Tibial artery (tissue), 4 donors: ENCODE measurements around the gene CERS6.

Source experiments
- DNase-seq, 2 donors: peaks; one replicate each; pipeline ENCODE4 v3.0.0-alpha.2; 2019
- H3K27ac ChIP-seq, 2 donors: fragments of 200-600 bp; sonication (generic) in 1 of 2; 1 replicate in 1 of 2; 2 replicates in 1 of 2; pipeline ENCODE4 v1.5.1; 2018 to 2019; ENCODE audit warnings: mild to moderate bottlenecking in 1 of 2
- H3K27me3 ChIP-seq, 2 donors: fragments of 200-600 bp; sonication (generic) in 1 of 2; one replicate each; pipeline versions ENCODE4 v1.5.1 to v1.6.0; 2016 to 2019
- H3K36me3 ChIP-seq, 3 donors: fragments of 200-600 bp; sonication (generic) in 2 of 3; one replicate each; pipeline ENCODE4 v1.5.1; 2016 to 2019; ENCODE audit warnings: mild to moderate bottlenecking in 2 of 3
- H3K4me1 ChIP-seq, 4 donors: fragments of 200-600 bp; sonication (generic) in 2 of 4; 1 replicate in 3 of 4; 2 replicates in 1 of 4; pipeline ENCODE4 v1.5.1; 2016 to 2019
- H3K4me3 ChIP-seq, 2 donors: fragments of 200-600 bp; sonication (generic) in 1 of 2; 1 replicate in 1 of 2; 2 replicates in 1 of 2; pipeline ENCODE4 v1.5.1; 2018 to 2019; ENCODE audit warnings: mild to moderate bottlenecking in 2 of 2
- H3K9me3 ChIP-seq, 3 donors: fragments of 200-600 bp; sonication (generic) in 1 of 3; one replicate each; pipeline ENCODE4 v1.5.1; 2016 to 2019
- CTCF ChIP-seq, 2 experiments: fragments of 200-600 bp in 1 of 2; fragments of 450-650 bp in 1 of 2; IDR thresholded peaks; one replicate each; pipeline ENCODE4 v1.5.1; 2017 to 2019; ENCODE audit warnings: antibody characterized with exemption in 2 of 2, mild to moderate bottlenecking in 1 of 2, moderate library complexity in 1 of 2
- intact Hi-C: fragments of 100-400 bp; cut with DNase I; formaldehyde crosslinking; loops from one replicate; pipeline ENCODE4 v1.15.0; 2023; ENCODE audit warnings: low total_unique reads

CERS6 gene

GRCh38 chr2:168626096-168626495 lies 170.0 kb downstream of the CERS6 start:
- intact Hi-C loops = no loop called here
- TF ChIP-seq CTCF (IDR thresholded peaks at IDR 0.05) = no peak

GRCh38 chr2:168626647-168627046 lies 170.6 kb downstream of the CERS6 start:
- Histone ChIP-seq H3K27ac (peak overlapping the region; percentile 26 to 54), H3K4me3 (no peak overlapping the region), H3K36me3 (no peaks in the 10 kb centered on the region), H3K27me3 (no peaks in the 10 kb centered on the region), H3K4me1 (peaks cover 0 to 20% (median 2%) of the 10 kb centered on the region in 4 donors), H3K9me3 (no peaks in the 10 kb centered on the region)
- no peak for DNase-seq
- no peak for TF ChIP-seq CTCF (IDR thresholded peaks at IDR 0.05)
- intact Hi-C loops = no loop called here

More at GRCh38 chr2:168626096-168626495, 170.0 kb downstream of the CERS6 start:
- Histone ChIP-seq H3K36me3 (no peaks in the 10 kb centered on the region), H3K4me1 (peaks cover 0 to 20% (median 2%) of the 10 kb centered on the region in 4 donors), H3K27me3 (no peaks in the 10 kb centered on the region), H3K9me3 (no peaks in the 10 kb centered on the region), H3K27ac (peak overlapping the region; percentile 26 to 54), H3K4me3 (no peak overlapping the region)
- DNase-seq = peak in 1 of 2 donors; percentile 27

- peaks cover 0 to 56% (median 22%) of the 10 kb centered on the region in 4 donors for H3K4me1 ChIP-seq
- peak overlapping the region in 1 of 2 donors; percentile 6 for H3K4me3 ChIP-seq
- no peaks in the 10 kb centered on the region for H3K36me3 ChIP-seq
- peak overlapping the region; percentile 61 to 76 for H3K27ac ChIP-seq
- H3K9me3 ChIP-seq = no peaks in the 10 kb centered on the region
- no peak for DNase-seq
- intact Hi-C loops = no loop called here
- no peaks in the 10 kb centered on the region for H3K27me3 ChIP-seq
- TF ChIP-seq CTCF (IDR thresholded peaks at IDR 0.05) = no peak
These were observed 176.6 kb downstream of the CERS6 start for GRCh38 chr2:168632709-168633121.

GRCh38 chr2:168633200-168633599 lies 177.1 kb downstream of the CERS6 start:
- TF ChIP-seq CTCF (IDR thresholded peaks at IDR 0.05) = no peak
- Histone ChIP-seq H3K27me3 (no peaks in the 10 kb centered on the region), H3K4me3 (no peak overlapping the region), H3K4me1 (peaks cover 0 to 52% (median 22%) of the 10 kb centered on the region in 4 donors), H3K36me3 (no peaks in the 10 kb centered on the region), H3K27ac (peak overlapping the region; percentile 61 to 76), H3K9me3 (no peaks in the 10 kb centered on the region)
- DNase-seq = no peak
- intact Hi-C loops = no loop called here

GRCh38 chr2:168633895-168634294 lies 177.8 kb downstream of the CERS6 start:
- intact Hi-C loops = no loop called here
- H3K4me1 ChIP-seq = peaks cover 0 to 54% (median 22%) of the 10 kb centered on the region in 4 donors
- TF ChIP-seq CTCF (IDR thresholded peaks at IDR 0.05) = no peak

More at GRCh38 chr2:168633895-168634294, 177.8 kb downstream of the CERS6 start:
- no peak for DNase-seq
- H3K36me3 ChIP-seq = no peaks in the 10 kb centered on the region
- no peaks in the 10 kb centered on the region for H3K27me3 ChIP-seq
- no peaks in the 10 kb centered on the region for H3K9me3 ChIP-seq
- H3K4me3 ChIP-seq = no peak overlapping the region
- peak overlapping the region; percentile 61 to 76 for H3K27ac ChIP-seq
